ENCODE data around the gene KRTAP1-4.
"Not testable (repeated sequence)": the region's sequence is repeated elsewhere in the genome, so short reads cannot be mapped to it uniquely, and the experiment has no call there.

GRCh38 chr17:41065016-41065689 lies 35.2 kb upstream of the KRTAP1-4 start:
- TF ChIP-seq ZNF530 (tag by site-specific recombination; IDR thresholded peaks at IDR 0.05; ENCODE audit: low read depth); PBX3 (CRISPR knock-in tag; IDR thresholded peaks at IDR 0.05); ZNF747 (tag by site-specific recombination; IDR thresholded peaks at IDR 0.05); ZNF514 (tag by site-specific recombination; IDR thresholded peaks at IDR 0.05); ZBTB7A (tag by site-specific recombination; IDR thresholded peaks at IDR 0.05; ENCODE audit: low read depth); SALL2 (tag by site-specific recombination; IDR thresholded peaks at IDR 0.05; ENCODE audit: borderline replicate concordance); ZNF23 (tag by site-specific recombination; IDR thresholded peaks at IDR 0.05; ENCODE audit: borderline replicate concordance); ZNF132 (tag by site-specific recombination; IDR thresholded peaks at IDR 0.05; ENCODE audit: borderline replicate concordance); GLIS1 (tag by site-specific recombination; IDR thresholded peaks at IDR 0.05); ZNF140 (tag by site-specific recombination; IDR thresholded peaks at IDR 0.05); ZNF302 (tag by site-specific recombination; IDR thresholded peaks at IDR 0.05; ENCODE audit: low read depth); ZNF335 (tag by site-specific recombination; conservative IDR thresholded peaks at IDR 0.05): not testable (repeated sequence)
- TF ChIP-seq, protein P1, sequence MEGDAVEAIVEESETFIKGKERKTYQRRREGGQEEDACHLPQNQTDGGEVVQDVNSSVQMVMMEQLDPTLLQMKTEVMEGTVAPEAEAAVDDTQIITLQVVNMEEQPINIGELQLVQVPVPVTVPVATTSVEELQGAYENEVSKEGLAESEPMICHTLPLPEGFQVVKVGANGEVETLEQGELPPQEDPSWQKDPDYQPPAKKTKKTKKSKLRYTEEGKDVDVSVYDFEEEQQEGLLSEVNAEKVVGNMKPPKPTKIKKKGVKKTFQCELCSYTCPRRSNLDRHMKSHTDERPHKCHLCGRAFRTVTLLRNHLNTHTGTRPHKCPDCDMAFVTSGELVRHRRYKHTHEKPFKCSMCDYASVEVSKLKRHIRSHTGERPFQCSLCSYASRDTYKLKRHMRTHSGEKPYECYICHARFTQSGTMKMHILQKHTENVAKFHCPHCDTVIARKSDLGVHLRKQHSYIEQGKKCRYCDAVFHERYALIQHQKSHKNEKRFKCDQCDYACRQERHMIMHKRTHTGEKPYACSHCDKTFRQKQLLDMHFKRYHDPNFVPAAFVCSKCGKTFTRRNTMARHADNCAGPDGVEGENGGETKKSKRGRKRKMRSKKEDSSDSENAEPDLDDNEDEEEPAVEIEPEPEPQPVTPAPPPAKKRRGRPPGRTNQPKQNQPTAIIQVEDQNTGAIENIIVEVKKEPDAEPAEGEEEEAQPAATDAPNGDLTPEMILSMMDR (tag by site-specific recombination; IDR thresholded peaks at IDR 0.05) = not testable (repeated sequence)

Measured in HEK293 (cell line).